H9 (cell line): ENCODE results near the gene TMPRSS7. TPM values are rescaled to one million over a fixed set of nuclear protein-coding genes. Genes with fewer than 3 reads are reported as not detected.

Source experiments
- DNase-seq: peaks from one replicate; pipeline ENCODE4 v3.0.0-alpha.2; 2017
- H2AFZ ChIP-seq: one replicate; pipeline ENCODE4 v1.6.1; 2013; ENCODE audit warnings: mild to moderate bottlenecking, low read length, control low read depth, moderate library complexity
- H2AK5ac ChIP-seq: 2 replicates; pipeline ENCODE4 v1.6.1; 2013; ENCODE audit warnings: low read length, control low read depth, mixed read lengths; ENCODE audit not compliant: insufficient read length
- H2BK120ac ChIP-seq: one replicate; pipeline ENCODE4 v1.6.1; 2013; ENCODE audit warnings: low read depth, mild to moderate bottlenecking, low read length, control low read depth, inconsistent platforms; ENCODE audit not compliant: poor library complexity, severe bottlenecking
- H2BK12ac ChIP-seq: 2 replicates; pipeline ENCODE4 v1.6.1; 2013; ENCODE audit warnings: low read length, control low read depth, mixed read lengths, low read depth; ENCODE audit not compliant: insufficient read length
- H2BK15ac ChIP-seq: 2 replicates; pipeline ENCODE4 v1.6.1; 2013; ENCODE audit warnings: low read depth, low read length, control low read depth
- H2BK20ac ChIP-seq: one replicate; pipeline ENCODE4 v1.6.1; 2013; ENCODE audit warnings: low read depth, mild to moderate bottlenecking, low read length, control low read depth, inconsistent platforms; ENCODE audit not compliant: poor library complexity, severe bottlenecking
- H2BK5ac ChIP-seq: 2 replicates; pipeline ENCODE4 v1.6.1; 2013; ENCODE audit warnings: low read length, control low read depth, mixed read lengths; ENCODE audit not compliant: insufficient read length
- H3K14ac ChIP-seq: 2 replicates; pipeline ENCODE4 v1.6.1; 2013; ENCODE audit warnings: low read length, control low read depth; ENCODE audit not compliant: insufficient read depth
- H3K18ac ChIP-seq: 2 replicates; pipeline ENCODE4 v1.6.1; 2013; ENCODE audit warnings: low read depth, mild to moderate bottlenecking, mixed read lengths, low read length, control low read depth; ENCODE audit not compliant: insufficient read length
- H3K23ac ChIP-seq: 2 replicates; pipeline ENCODE4 v1.6.1; 2013; ENCODE audit warnings: low read length, control low read depth, mixed read lengths, low read depth; ENCODE audit not compliant: insufficient read length
- H3K23me2 ChIP-seq: 2 replicates; pipeline ENCODE4 v1.6.1; 2013; ENCODE audit warnings: low read depth, mild to moderate bottlenecking, mixed read lengths, low read length, control low read depth; ENCODE audit not compliant: insufficient read length, poor library complexity, severe bottlenecking
- H3K27ac ChIP-seq: 2 replicates; pipeline ENCODE4 v1.5.1; 2013; ENCODE audit warnings: low read length, control low read depth, mixed read lengths, low read depth; ENCODE audit not compliant: insufficient read length
- H3K27me3 ChIP-seq: 2 replicates; pipeline ENCODE4 v1.6.1; 2013; ENCODE audit warnings: low read length, control low read depth, inconsistent platforms; ENCODE audit not compliant: insufficient read depth
- H3K4ac ChIP-seq: 2 replicates; pipeline ENCODE4 v1.6.1; 2013; ENCODE audit warnings: low read depth, mild to moderate bottlenecking, control low read depth, inconsistent platforms, low read length, moderate library complexity
- H3K4me1 ChIP-seq: 2 replicates; pipeline ENCODE4 v1.6.1; 2013; ENCODE audit warnings: low read length, control low read depth, inconsistent platforms; ENCODE audit not compliant: insufficient read depth
- H3K4me2 ChIP-seq: 2 replicates; pipeline ENCODE4 v1.6.1; 2013; ENCODE audit warnings: low read length, control low read depth, mixed read lengths; ENCODE audit not compliant: insufficient read length, insufficient read depth
- H3K56ac ChIP-seq: 2 replicates; pipeline ENCODE4 v1.6.1; 2013; ENCODE audit warnings: low read depth, mild to moderate bottlenecking, mixed read lengths, low read length, control low read depth; ENCODE audit not compliant: insufficient read length
- H3K79me1 ChIP-seq: 2 replicates; pipeline ENCODE4 v1.6.1; 2013; ENCODE audit warnings: low read depth, mild to moderate bottlenecking, moderate library complexity, low read length, control low read depth, inconsistent platforms; ENCODE audit not compliant: insufficient read depth, poor library complexity, severe bottlenecking
- H3K79me2 ChIP-seq: 2 replicates; pipeline ENCODE4 v1.6.1; 2013; ENCODE audit warnings: low read length, control low read depth, inconsistent platforms; ENCODE audit not compliant: insufficient read depth
- H3K9ac ChIP-seq: 2 replicates; pipeline ENCODE4 v1.6.1; 2013; ENCODE audit warnings: low read length, control low read depth, mixed read lengths; ENCODE audit not compliant: insufficient read length; ENCODE audit errors: extremely low read depth
- H3K9me3 ChIP-seq: one replicate; pipeline ENCODE4 v1.6.1; 2013; ENCODE audit warnings: low read depth, low read length, inconsistent platforms; ENCODE audit not compliant: control insufficient read depth
- H3T11ph ChIP-seq: one replicate; pipeline ENCODE4 v1.6.1; 2013; ENCODE audit warnings: mild to moderate bottlenecking, low read length, control low read depth, inconsistent platforms
- H4K20me1 ChIP-seq: one replicate; pipeline ENCODE4 v1.6.1; 2013; ENCODE audit not compliant: control insufficient read depth, insufficient read length, insufficient read depth
- H4K5ac ChIP-seq: 2 replicates; pipeline ENCODE4 v1.6.1; 2013; ENCODE audit warnings: low read depth, mild to moderate bottlenecking, mixed read lengths, low read length, control low read depth; ENCODE audit not compliant: insufficient read length
- H4K8ac ChIP-seq: replicated peaks from 2 replicates; pipeline ENCODE4 v1.6.1; 2013; ENCODE audit warnings: low read length, control low read depth, mixed read lengths, low read depth; ENCODE audit not compliant: insufficient read length
- H4K91ac ChIP-seq: 2 replicates; pipeline ENCODE4 v1.6.1; 2013; ENCODE audit warnings: low read depth, mild to moderate bottlenecking, moderate library complexity, mixed read lengths, low read length, control low read depth; ENCODE audit not compliant: insufficient read length
- H3K27ac Mint-ChIP-seq, 3 experiments: 2 replicates in 2 of 3; 3 replicates in 1 of 3; pipeline ENCODE4 v1.8.0; 2020 to 2021; ENCODE audit warnings: mixed read lengths in 3 of 3, mild to moderate bottlenecking in 1 of 3, moderate library complexity in 1 of 3
- H3K27me3 Mint-ChIP-seq: 2 replicates; pipeline ENCODE4 v1.8.0; 2021; ENCODE audit warnings: low read depth, mild to moderate bottlenecking, moderate library complexity, mixed read lengths
- H3K36me3 Mint-ChIP-seq, 3 experiments: 2 replicates in 2 of 3; 3 replicates in 1 of 3; pipeline ENCODE4 v1.8.0; 2020 to 2021; ENCODE audit warnings: low read depth in 3 of 3, mixed read lengths in 3 of 3; ENCODE audit not compliant: insufficient read depth in 1 of 3
- H3K4me1 Mint-ChIP-seq, 2 experiments: 2 replicates each; pipeline ENCODE4 v1.8.0; 2020; ENCODE audit warnings: mixed read lengths in 2 of 2
- H3K4me3 Mint-ChIP-seq, 2 experiments: 2 replicates in 1 of 2; 3 replicates in 1 of 2; pipeline ENCODE4 v1.8.0; 2020 to 2021; ENCODE audit warnings: mild to moderate bottlenecking in 2 of 2, mixed read lengths in 2 of 2, moderate library complexity in 1 of 2
- H3K9me3 Mint-ChIP-seq, 2 experiments: 2 replicates in 1 of 2; 3 replicates in 1 of 2; pipeline ENCODE4 v1.8.0; 2020; ENCODE audit warnings: mild to moderate bottlenecking in 2 of 2, mixed read lengths in 2 of 2, moderate library complexity in 1 of 2
- WGBS: extraction: QIAGEN DNeasy Blood & Tissue Kit; methylation state at CpG from one replicate; pipeline ENCODE4 v1.1.7; 2013; ENCODE audit warnings: missing lambda C conversion rate, low lambda C conversion rate, mixed read lengths; ENCODE audit not compliant: insufficient read length; ENCODE audit errors: extremely low coverage; 5-methylcytosine and 5-hydroxymethylcytosine counted together
- total RNA-seq: library from RNA; stranded (reverse); gene quantifications from 2 replicates; pipeline ENCODE4 v1.2.1, GENCODE V29; 2021
- TF ChIP-seq, protein P1 (sequence below): fragments of 200-600 bp; sonication (generic); conservative IDR thresholded peaks from 3 replicates; pipeline ENCODE4 v1.8.0; 2021; ENCODE audit warnings: antibody characterized with exemption, mild to moderate bottlenecking

The TMPRSS7 gene
- total RNA-seq, 1 experiment from 2014 or later, result not detected

DNA sequence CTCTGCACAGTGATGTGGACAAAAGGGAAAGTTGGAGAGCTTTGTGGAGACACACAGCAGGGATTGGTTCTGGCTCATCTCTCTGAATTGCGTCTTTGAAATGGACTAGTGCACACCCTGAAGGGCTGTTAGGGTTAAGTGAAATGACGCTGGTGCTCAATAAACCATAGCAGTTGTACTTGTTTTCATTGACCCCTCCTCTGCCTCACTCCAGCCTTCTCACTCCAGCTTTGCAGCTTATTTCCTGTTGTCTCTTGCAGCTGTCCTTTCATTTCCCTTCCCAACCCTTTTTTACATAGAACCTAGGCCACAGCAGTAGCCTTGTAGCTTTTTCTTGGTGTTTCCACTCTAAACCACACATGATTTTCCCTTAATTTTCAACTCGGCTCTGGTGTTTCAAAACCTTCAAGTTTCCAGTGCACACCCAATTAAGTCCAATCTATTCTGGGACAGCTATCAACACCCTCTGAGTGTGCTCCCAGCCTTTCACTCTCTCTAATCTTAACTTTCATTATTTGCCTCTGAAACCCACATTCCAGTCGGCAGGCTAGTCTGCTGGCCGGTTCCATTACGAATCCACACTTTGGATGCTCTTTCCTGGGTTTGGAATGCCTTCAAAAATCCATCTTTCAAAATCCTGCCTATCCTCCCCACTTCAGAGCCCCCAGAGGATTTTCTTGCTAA is 58.1 kb downstream of the TMPRSS7 start:
- Histone ChIP-seq H4K8ac (no peak overlapping the region), H3K9me3 (no peaks in the 10 kb centered on the region), H3K18ac (peak overlapping the region; percentile 18), H3K23me2 (no peaks in the 10 kb centered on the region), H2AFZ (no peak overlapping the region), H3K23ac (no peak overlapping the region), H3K14ac (no peak overlapping the region), H3K56ac (no peak overlapping the region), H3K27me3 (no peaks in the 10 kb centered on the region), H2AK5ac (no peak overlapping the region), H2BK15ac (no peak overlapping the region), H2BK120ac (no peak overlapping the region), H4K91ac (no peak overlapping the region), H3T11ph (peak overlapping the region; percentile 62), H3K4me2 (no peak overlapping the region), H2BK20ac (no peak overlapping the region), H3K79me2 (peaks cover 2% of the 10 kb centered on the region; the same call in 1 of the 2 replicates), H3K4me1 (peaks cover 9% of the 10 kb centered on the region), H4K5ac (no peak overlapping the region), H4K20me1 (no peaks in the 10 kb centered on the region), H3K4ac (no peak overlapping the region; the same call in 1 of the 2 replicates), H2BK12ac (no peak overlapping the region), H3K79me1 (no peaks in the 10 kb centered on the region), H2BK5ac (no peak overlapping the region), H3K27ac (peak overlapping the region; percentile 80), H3K9ac (no peak overlapping the region)
- peaks cover 3 to 10% (median 7%) of the 10 kb centered on the region in 3 experiments; a peak in 4 of 7 replicates for H3K36me3 Mint-ChIP-seq
- H3K27ac Mint-ChIP-seq, result peak overlapping the region; percentile 30 to 83 (median 70)
- H3K27me3 Mint-ChIP-seq, result peaks cover 1% of the 10 kb centered on the region; the same call in 1 of the 2 replicates
- no peak overlapping the region for H3K4me3 Mint-ChIP-seq
- peaks cover 21 to 39% of the 10 kb centered on the region in 2 experiments for H3K4me1 Mint-ChIP-seq
- DNase-seq, result no peak
- TF ChIP-seq, protein P1, sequence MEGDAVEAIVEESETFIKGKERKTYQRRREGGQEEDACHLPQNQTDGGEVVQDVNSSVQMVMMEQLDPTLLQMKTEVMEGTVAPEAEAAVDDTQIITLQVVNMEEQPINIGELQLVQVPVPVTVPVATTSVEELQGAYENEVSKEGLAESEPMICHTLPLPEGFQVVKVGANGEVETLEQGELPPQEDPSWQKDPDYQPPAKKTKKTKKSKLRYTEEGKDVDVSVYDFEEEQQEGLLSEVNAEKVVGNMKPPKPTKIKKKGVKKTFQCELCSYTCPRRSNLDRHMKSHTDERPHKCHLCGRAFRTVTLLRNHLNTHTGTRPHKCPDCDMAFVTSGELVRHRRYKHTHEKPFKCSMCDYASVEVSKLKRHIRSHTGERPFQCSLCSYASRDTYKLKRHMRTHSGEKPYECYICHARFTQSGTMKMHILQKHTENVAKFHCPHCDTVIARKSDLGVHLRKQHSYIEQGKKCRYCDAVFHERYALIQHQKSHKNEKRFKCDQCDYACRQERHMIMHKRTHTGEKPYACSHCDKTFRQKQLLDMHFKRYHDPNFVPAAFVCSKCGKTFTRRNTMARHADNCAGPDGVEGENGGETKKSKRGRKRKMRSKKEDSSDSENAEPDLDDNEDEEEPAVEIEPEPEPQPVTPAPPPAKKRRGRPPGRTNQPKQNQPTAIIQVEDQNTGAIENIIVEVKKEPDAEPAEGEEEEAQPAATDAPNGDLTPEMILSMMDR, result no peak
- no peaks in the 10 kb centered on the region for H3K9me3 Mint-ChIP-seq
- WGBS, result no CpG with 5 or more reads among the region's 6 CpGs
